ENCODE measurements around the gene IDS.
"Not testable (repeated sequence)": the region's sequence is repeated elsewhere in the genome, so short reads cannot be mapped to it uniquely, and the experiment has no call there.

IDS gene

GRCh38 chrX:149510386-149510785, 5.3 kb upstream of the IDS start:
- DNase-seq (ENCODE audit: low read depth) = no peak
- no peak overlapping the region for H3K4me3 ChIP-seq (ENCODE audit: low read depth, low read length)
- no peak for TF ChIP-seq CTCF (IDR thresholded peaks at IDR 0.05; ENCODE audit: insufficient read depth, low read depth, low read length, missing control alignments)

DNA sequence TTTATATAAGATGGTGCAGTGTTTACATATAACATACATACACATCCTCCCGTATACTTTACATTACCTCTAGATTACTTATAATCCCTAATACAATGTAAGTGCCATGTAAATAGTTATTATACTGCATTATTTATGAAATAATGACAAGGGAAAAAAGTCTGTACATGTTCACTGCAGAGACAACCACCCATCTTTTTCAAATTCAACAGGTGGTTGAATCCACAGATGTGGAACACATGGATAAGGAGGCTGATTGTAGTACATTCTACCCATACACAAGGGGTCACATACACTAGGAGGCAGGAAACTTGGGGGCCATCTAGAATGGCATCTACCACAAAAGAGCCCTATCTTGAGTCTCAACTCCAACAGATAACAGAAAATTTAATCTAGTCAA, 3.4 kb upstream of the IDS start:
- no peak for TF ChIP-seq CTCF (IDR thresholded peaks at IDR 0.05; ENCODE audit: insufficient read depth, low read depth, low read length, missing control alignments)
- DNase-seq (ENCODE audit: low read depth) = no peak

GRCh38 chrX:149506349-149506748, 1.2 kb upstream of the IDS start:
- DNase-seq (ENCODE audit: low read depth) = no peak
- no peak for TF ChIP-seq CTCF (IDR thresholded peaks at IDR 0.05; ENCODE audit: insufficient read depth, low read depth, low read length, missing control alignments)
- no peak overlapping the region for H3K4me3 ChIP-seq (ENCODE audit: low read depth, low read length)

More for the DNA sequence above, 3.4 kb upstream of the IDS start:
- H3K4me3 ChIP-seq (ENCODE audit: low read depth, low read length) = no peak overlapping the region

- peak overlapping the region; percentile 12; the same call in 1 of the 2 replicates for H3K4me3 ChIP-seq (ENCODE audit: low read depth, low read length)
- no peak for TF ChIP-seq CTCF (IDR thresholded peaks at IDR 0.05; ENCODE audit: insufficient read depth, low read depth, low read length, missing control alignments)
These were observed 565 bp upstream of the IDS start for GRCh38 chrX:149505671-149506070.

DNA sequence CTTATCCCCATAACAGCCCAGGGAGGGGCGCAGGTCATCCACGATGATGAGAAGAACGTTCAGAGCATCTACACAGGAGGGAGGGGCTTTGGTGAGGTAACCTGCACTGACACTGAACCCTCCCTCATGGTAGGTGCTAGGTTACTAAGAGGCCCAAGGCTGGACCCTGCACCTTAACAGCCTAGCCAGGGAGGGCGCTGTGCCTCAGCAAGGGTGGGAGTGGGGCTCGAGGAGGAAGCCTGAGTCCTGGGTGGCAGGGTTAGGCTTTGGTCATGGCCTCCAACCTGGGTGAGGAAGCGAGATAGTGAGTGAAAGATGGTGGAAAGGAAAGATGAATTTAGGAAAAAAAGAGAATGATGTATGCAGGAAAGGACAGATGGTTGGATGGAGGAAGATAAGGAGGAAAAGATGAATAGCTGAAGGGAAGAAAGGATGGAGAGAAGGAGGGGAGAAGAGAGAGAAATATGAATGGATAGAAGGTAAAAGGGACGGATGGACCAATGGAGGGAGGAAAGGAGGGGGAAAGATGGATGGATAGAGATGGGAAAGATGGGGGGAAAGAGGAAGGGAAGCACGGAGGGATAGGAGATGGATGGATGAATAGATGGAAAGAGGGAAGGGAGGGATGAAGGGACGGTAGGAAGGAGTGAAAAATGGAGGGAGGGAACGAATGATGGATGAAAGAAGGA, 736 bp downstream of the IDS start:
- TF ChIP-seq CTCF (IDR thresholded peaks at IDR 0.05; ENCODE audit: insufficient read depth, low read depth, low read length, missing control alignments) = peak; percentile 62
- peak overlapping the region; percentile 73 for H3K4me3 ChIP-seq (ENCODE audit: low read depth, low read length)
- peak; percentile 77 for DNase-seq (ENCODE audit: low read depth)

More at GRCh38 chrX:149505671-149506070, 565 bp upstream of the IDS start:
- no peak for DNase-seq (ENCODE audit: low read depth)

DNA sequence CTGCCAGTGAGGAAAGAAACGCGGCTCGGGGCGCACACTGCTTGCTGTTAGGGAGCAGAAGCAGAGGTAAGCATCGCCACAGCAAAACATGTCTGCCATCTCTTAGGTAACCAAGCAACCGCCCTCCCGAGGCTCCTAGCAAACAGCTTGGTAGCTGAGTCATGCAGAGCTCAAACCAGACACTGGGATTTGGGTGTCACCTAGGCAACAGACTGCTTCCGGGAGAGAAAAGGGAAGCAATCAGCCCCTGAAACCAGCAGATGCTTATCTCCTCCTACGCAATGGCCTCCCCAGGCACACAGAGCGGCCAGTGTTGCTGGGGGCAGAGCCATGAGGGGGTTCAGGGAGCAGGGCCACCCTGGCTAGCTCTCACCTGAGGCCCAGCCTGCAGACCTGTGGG, 1.7 kb downstream of the IDS start:
- peak; percentile 76 for DNase-seq (ENCODE audit: low read depth)
- peak overlapping the region; percentile 17; the same call in 1 of the 2 replicates for H3K4me3 ChIP-seq (ENCODE audit: low read depth, low read length)

GRCh38 chrX:149502923-149503322, 2.2 kb downstream of the IDS start:
- H3K4me3 ChIP-seq (ENCODE audit: low read depth, low read length) = not testable (repeated sequence)

DNA sequence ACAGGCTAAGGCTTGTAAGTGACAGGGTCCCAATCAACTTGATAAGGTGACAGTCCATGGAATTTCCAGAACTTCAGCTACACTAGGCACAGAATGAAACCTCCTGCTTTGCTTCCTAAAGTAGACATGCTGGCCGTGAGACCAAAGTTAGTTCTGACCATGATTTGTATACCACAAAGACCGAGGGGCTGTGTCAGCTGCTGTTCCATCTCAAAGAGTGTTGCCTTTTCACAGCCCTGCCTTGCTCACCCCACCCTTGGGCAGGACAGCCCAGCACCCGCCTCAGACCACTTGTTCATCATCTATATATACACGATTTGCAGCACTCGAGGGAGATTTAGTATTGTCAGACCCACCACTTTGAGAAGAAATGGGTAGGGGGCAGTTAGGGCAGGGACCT, 5.3 kb downstream of the IDS start:
- no peak for TF ChIP-seq CTCF (IDR thresholded peaks at IDR 0.05; ENCODE audit: insufficient read depth, low read depth, low read length, missing control alignments)
- DNase-seq (ENCODE audit: low read depth) = no peak
- no peak overlapping the region for H3K4me3 ChIP-seq (ENCODE audit: low read depth, low read length)

More at GRCh38 chrX:149502923-149503322, 2.2 kb downstream of the IDS start:
- DNase-seq (ENCODE audit: low read depth) = peak; percentile 50

Data from GM12865 (cell line).